ENCODE data around the gene SASH1. TPM values are rescaled to one million over a fixed set of nuclear protein-coding genes. Genes with fewer than 3 reads are reported as not detected.
A peak's percentile ranks its signal among the peaks of the same experiment; 100 is the strongest.

The SASH1 gene
- total and polyA plus RNA-seq, 2 of the 8 experiments (the other 6 are each of a cell fraction or from before 2014, with no cell fraction given): 6.0 to 20.2 TPM

GRCh38 chr6:148520109-148520841 is 177.6 kb downstream of the SASH1 start:
- Histone ChIP-seq H2BK15ac (ENCODE audit: low read length) (no peak overlapping the region), H2BK5ac (ENCODE audit: low read depth, low read length) (0 out of 2 replicates have a peak overlapping the region, but pooled peaks have one; percentile 5), H3K4me2 (ENCODE audit: insufficient read depth in 1 of 2, low read depth in 2 of 2, low read length in 2 of 2) (no peak overlapping the region), H3K79me2 (ENCODE audit: control insufficient read depth in 1 of 2, insufficient read depth in 2 of 2, low read length in 2 of 2) (no peaks in the 10 kb centered on the region), H3K4me1 (replicated peaks in 1 of 4; ENCODE audit: control insufficient read depth in 3 of 4, insufficient read depth in 4 of 4, low read length in 3 of 4) (peaks cover 4 to 10% (median 7%) of the 10 kb centered on the region in 4 experiments), H2AK5ac (ENCODE audit: low read depth, low read length) (no peak overlapping the region), H3K4me3 (ENCODE audit: extremely low read depth in 1 of 4, insufficient read depth in 2 of 4, low read depth in 3 of 4, low read length in 4 of 4) (no peak overlapping the region), H2BK120ac (replicated peaks; ENCODE audit: low read depth, low read length) (no peak overlapping the region), H2BK12ac (ENCODE audit: low read depth, low read length) (no peak overlapping the region), H3K27me3 (replicated peaks in 1 of 4; ENCODE audit: control insufficient read depth in 3 of 4, extremely low read depth in 1 of 4, insufficient read depth in 3 of 4, low read length in 3 of 4) (no peaks in the 10 kb centered on the region), H3K23ac (ENCODE audit: insufficient read length) (no peak overlapping the region), H3K9ac (replicated peaks in 1 of 4; ENCODE audit: extremely low read depth in 1 of 4, low read depth in 3 of 4, low read length in 3 of 4) (no peak overlapping the region), H3K27ac (ENCODE audit: low read depth, low read length) (no peak overlapping the region), H4K8ac (ENCODE audit: extremely low read depth, insufficient read depth, low read length) (no peak overlapping the region), H4K5ac (ENCODE audit: insufficient read length, low read depth, low read length) (no peak overlapping the region), H3K9me3 (ENCODE audit: insufficient read depth in 2 of 2, low read depth in 1 of 2, low read length in 1 of 2) (no peaks in the 10 kb centered on the region; a peak in 1 of 4 replicates), H4K20me1 (replicated peaks in 1 of 2; ENCODE audit: control insufficient read depth in 1 of 2, insufficient read depth in 2 of 2, low read length in 2 of 2) (no peaks in the 10 kb centered on the region), H2AFZ (ENCODE audit: low read length) (no peak overlapping the region), H4K91ac (replicated peaks; ENCODE audit: insufficient read length, low read length) (no peak overlapping the region), H3K14ac (ENCODE audit: insufficient read length) (no peak overlapping the region), H3K4ac (replicated peaks; ENCODE audit: insufficient read length, low read depth, low read length) (no peak overlapping the region), H3K56ac (replicated peaks; ENCODE audit: insufficient read length, low read depth, low read length) (no peak overlapping the region), H3K36me3 (ENCODE audit: control insufficient read depth in 2 of 4, insufficient read depth in 4 of 4, low read length in 3 of 4) (peaks cover 3 to 11% (median 7%) of the 10 kb centered on the region in 4 experiments; a peak in 5 of 8 replicates), H3K79me1 (ENCODE audit: low read depth, low read length) (no peaks in the 10 kb centered on the region), H2BK20ac (ENCODE audit: low read length) (no peak overlapping the region), H3K18ac (ENCODE audit: extremely low read depth, low read length) (no peak overlapping the region), H3K23me2 (ENCODE audit: low read depth, low read length) (no peaks in the 10 kb centered on the region)
- FAIRE-seq (no peak), DNase-seq (ENCODE audit: low read depth in 1 of 2, low spot score in 2 of 2) (no peak)
- 90% methylated on average over 18 of the region's 23 CpGs; no CpG with 5 or more reads in 1 of the 2 experiments for WGBS, 2 experiments (ENCODE audit: extremely low coverage in 1 of 2, insufficient coverage in 1 of 2, insufficient read length in 1 of 2, insufficient replicate concordance in 2 of 2, low coverage in 1 of 2, low lambda C conversion rate in 2 of 2, missing lambda C conversion rate in 1 of 2)
- ChIA-PET CTCF (ENCODE audit: partially characterized antibody) (interaction anchor here (0.8 kb wide), 2 partner anchors 54 to 681 kb away, joined by 3 to 4 read pairs; no protein-coding TSS in a partner anchor), POLR2A (ENCODE audit: partially characterized antibody) (no interaction called here)
- TF ChIP-seq USF2 (IDR thresholded peaks at IDR 0.05; ENCODE audit: low read length) (no peak), CBX8 (IDR thresholded peaks at IDR 0.05; ENCODE audit: borderline replicate concordance, low read depth, low read length) (no peak), POLR2AphosphoS5 (IDR thresholded peaks at IDR 0.05; ENCODE audit: low read depth, low read length) (no peak)

Measured in H1 (cell line).